Neutrophil (primary cell): ENCODE data around the gene OTUD5.

Source experiments
- H3K27ac ChIP-seq: fragments of 200-600 bp; sonication (generic); 2 replicates; pipeline ENCODE4 v1.5.1; 2016; ENCODE audit warnings: mild to moderate bottlenecking, moderate library complexity
- H3K27me3 ChIP-seq: fragments of 200-600 bp; sonication (generic); 2 replicates; pipeline ENCODE4 v1.6.0; 2016; ENCODE audit warnings: mild to moderate bottlenecking
- H3K36me3 ChIP-seq: fragments of 200-600 bp; sonication (generic); 2 replicates; pipeline ENCODE4 v1.5.1; 2017
- H3K4me1 ChIP-seq, 2 experiments: fragments of 200-600 bp in 1 of 2; sonication (generic) in 1 of 2; 1 replicate in 1 of 2; 2 replicates in 1 of 2; pipeline versions ENCODE4 v1.5.1 to v1.6.1; 2013 to 2016; ENCODE audit warnings: low read depth in 1 of 2, low read length in 1 of 2, mild to moderate bottlenecking in 1 of 2, moderate library complexity in 1 of 2; ENCODE audit not compliant: control insufficient read depth in 1 of 2, insufficient read depth in 1 of 2
- H3K4me3 ChIP-seq, 2 experiments: fragments of 200-600 bp in 1 of 2; sonication (generic) in 1 of 2; 1 replicate in 1 of 2; 2 replicates in 1 of 2; pipeline ENCODE4 v1.5.1; 2013 to 2016; ENCODE audit warnings: low read depth in 1 of 2, low read length in 1 of 2, mild to moderate bottlenecking in 1 of 2, moderate library complexity in 1 of 2
- H3K9me3 ChIP-seq: fragments of 200-600 bp; sonication (generic); 2 replicates; pipeline ENCODE4 v1.5.1; 2016
- TF ChIP-seq, protein P1 (sequence below): fragments of 200-600 bp; sonication (generic); IDR thresholded peaks from 2 replicates; pipeline ENCODE4 v1.5.1; 2016; ENCODE audit warnings: antibody characterized with exemption

Gene OTUD5

DNA sequence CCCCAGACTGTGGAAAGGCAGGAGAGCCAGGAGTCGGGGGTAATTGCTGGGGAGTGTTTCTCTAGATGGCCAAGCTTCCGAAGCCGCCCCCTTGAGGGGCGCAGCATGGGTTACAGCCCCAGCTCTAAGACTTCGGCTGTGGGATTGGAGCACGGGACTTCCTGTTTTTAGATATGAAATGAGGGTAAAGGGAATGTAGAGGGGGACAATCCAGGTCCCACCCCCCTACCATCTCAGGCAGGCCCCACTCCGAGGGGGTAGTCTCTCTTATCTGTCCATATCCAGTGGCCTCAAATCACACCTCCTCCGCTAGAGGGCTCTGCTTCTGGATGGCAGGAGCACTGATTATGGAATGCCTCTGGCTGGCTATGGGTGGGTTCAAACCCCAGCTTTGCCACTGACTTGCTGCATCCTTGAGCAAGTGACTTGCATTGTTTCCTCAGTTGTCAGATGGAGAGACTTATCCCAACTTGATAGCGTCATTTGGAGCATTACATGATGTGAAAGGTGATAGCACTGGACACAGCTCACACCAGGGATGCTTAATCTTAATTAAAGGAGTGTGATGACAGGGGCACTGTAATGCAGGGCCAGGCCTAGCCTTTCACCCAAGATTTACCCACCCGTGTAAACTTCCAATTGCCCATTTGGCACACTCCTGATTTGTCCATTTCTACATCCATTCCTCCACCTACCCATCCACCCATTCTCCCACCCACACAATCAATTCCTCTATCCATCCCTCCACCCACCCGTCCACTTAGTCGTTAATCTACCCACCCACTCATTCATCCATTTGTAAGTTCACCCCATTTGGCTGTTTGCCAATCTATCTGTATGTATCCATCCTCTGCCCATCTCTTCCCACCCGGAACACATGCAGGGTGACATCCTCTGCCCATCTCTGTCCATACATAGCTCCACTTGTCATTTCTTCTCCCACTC lies 15.1 kb upstream of the OTUD5 start:
- no peak overlapping the region for H3K27ac ChIP-seq
- no peaks in the 10 kb centered on the region for H3K9me3 ChIP-seq
- TF ChIP-seq, protein P1, sequence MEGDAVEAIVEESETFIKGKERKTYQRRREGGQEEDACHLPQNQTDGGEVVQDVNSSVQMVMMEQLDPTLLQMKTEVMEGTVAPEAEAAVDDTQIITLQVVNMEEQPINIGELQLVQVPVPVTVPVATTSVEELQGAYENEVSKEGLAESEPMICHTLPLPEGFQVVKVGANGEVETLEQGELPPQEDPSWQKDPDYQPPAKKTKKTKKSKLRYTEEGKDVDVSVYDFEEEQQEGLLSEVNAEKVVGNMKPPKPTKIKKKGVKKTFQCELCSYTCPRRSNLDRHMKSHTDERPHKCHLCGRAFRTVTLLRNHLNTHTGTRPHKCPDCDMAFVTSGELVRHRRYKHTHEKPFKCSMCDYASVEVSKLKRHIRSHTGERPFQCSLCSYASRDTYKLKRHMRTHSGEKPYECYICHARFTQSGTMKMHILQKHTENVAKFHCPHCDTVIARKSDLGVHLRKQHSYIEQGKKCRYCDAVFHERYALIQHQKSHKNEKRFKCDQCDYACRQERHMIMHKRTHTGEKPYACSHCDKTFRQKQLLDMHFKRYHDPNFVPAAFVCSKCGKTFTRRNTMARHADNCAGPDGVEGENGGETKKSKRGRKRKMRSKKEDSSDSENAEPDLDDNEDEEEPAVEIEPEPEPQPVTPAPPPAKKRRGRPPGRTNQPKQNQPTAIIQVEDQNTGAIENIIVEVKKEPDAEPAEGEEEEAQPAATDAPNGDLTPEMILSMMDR, result peak; percentile 44
- H3K4me1 ChIP-seq, result peaks cover 4 to 6% of the 10 kb centered on the region in 2 experiments
- H3K4me3 ChIP-seq, result no peak overlapping the region
- peaks cover 37% of the 10 kb centered on the region for H3K36me3 ChIP-seq
- H3K27me3 ChIP-seq, result peaks cover 15% of the 10 kb centered on the region

DNA sequence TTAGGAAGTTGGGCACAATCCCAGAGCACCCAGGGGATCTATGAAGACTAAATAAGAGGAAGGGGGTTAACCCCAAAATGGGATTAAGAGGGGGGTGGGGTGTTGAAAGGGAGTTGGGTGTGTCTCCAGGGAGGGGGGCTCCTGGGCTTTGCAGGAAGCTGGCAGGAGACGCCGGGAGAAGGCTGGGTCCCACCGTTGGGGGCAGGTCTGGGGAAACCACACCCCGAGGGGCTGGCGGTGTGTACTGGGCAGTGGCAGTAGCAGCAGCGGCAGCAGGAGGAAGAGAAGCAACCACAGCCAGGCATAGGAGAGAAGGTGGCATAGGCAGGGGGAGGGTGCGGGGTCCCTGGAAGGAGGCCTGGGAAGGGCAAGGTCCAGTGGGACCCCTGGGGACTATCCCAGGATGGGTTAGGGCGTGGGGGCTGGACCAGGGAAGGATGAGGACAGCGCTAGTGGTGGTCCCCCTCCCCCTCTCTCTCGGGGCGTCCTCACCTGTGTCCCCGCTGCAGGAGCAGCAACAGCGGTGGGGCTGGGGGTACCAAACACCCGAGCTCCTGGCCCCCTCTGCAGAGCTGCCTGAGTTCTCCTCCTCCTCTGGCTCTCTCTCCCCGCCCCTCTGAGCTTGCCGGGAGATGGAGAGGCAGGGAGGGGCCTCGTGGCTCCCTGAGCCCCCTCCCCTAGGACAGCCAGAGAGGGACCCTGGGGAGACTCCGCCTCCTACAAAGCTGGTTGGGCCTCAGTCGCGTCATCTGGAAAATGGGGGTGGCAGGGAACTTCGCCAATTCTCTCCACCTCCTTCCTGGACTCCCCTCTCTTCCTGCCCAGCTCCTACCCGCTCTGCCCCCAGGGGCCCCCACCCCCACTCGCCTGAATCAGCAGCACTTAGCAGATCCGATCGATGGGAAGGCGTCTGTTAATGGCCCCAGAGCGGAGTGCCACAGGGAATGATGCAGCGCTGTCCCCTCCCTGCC lies 14.1 kb upstream of the OTUD5 start, which contains the start of gene KCND1:
KCND1 (minus strand) TSS at position 596 of the 971 bp plus-strand sequence. CDS start 1,573 bp downstream, outside the sequence.
- Histone ChIP-seq H3K9me3 (no peaks in the 10 kb centered on the region), H3K27me3 (peaks cover 15% of the 10 kb centered on the region), H3K4me3 (no peak within 1 kb of the TSS), H3K36me3 (peaks cover 27% of the 10 kb centered on the region), H3K4me1 (peaks cover 4 to 6% of the 10 kb centered on the region in 2 experiments), H3K27ac (no peak within 1 kb of the TSS)
- TF ChIP-seq, protein P1, result no peak

DNA sequence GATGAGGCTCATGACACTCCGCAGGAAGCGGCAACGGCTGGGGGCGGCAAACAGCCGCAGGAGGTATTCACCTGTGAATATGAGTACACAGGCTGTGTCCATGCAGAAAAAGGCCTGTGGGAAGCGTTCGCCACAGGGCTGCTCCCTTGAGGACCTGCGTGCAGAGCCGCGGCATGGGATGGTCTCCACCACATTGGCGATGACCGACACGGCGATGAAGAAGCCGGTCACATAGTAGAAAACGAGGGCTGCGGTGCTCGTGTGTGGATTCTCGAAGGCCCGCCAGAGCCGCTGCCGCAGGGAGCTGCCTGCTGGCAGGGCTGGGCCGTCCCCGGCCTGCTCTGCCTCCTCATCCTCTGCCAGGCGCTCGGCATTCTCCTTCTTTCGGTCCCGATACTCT lies 12.1 kb upstream of the OTUD5 start:
- Histone ChIP-seq H3K4me3 (no peak overlapping the region), H3K36me3 (peaks cover 11% of the 10 kb centered on the region), H3K4me1 (peaks cover 4 to 6% of the 10 kb centered on the region in 2 experiments), H3K27me3 (peaks cover 15% of the 10 kb centered on the region), H3K9me3 (no peaks in the 10 kb centered on the region), H3K27ac (no peak overlapping the region)
- TF ChIP-seq, protein P1, result no peak

DNA sequence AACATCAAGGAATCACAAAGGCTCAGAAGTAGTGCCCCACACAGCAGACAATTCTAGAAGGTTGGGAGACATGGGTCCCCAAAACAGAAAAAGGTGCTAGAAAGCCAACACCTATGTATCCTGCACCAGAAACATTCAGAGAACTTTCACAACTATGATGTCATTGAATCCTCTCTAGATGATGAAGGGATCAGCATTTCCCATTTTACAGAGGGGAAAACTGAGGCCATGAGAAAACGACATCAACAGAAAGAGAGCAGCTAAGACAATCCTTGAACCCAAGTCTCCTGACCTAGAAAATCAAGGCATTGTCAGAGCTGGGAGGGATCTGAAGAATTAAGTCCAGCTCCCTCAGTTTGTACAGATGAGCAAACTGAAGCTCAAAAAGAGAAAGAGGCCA lies 11.0 kb upstream of the OTUD5 start:
- H3K36me3 ChIP-seq, result peaks cover 4% of the 10 kb centered on the region
- TF ChIP-seq, protein P1, result no peak
- H3K27me3 ChIP-seq, result peaks cover 15% of the 10 kb centered on the region
- peaks cover 4 to 10% of the 10 kb centered on the region in 2 experiments for H3K4me1 ChIP-seq
- no peak overlapping the region for H3K27ac ChIP-seq
- H3K9me3 ChIP-seq, result no peaks in the 10 kb centered on the region
- no peak overlapping the region for H3K4me3 ChIP-seq

DNA sequence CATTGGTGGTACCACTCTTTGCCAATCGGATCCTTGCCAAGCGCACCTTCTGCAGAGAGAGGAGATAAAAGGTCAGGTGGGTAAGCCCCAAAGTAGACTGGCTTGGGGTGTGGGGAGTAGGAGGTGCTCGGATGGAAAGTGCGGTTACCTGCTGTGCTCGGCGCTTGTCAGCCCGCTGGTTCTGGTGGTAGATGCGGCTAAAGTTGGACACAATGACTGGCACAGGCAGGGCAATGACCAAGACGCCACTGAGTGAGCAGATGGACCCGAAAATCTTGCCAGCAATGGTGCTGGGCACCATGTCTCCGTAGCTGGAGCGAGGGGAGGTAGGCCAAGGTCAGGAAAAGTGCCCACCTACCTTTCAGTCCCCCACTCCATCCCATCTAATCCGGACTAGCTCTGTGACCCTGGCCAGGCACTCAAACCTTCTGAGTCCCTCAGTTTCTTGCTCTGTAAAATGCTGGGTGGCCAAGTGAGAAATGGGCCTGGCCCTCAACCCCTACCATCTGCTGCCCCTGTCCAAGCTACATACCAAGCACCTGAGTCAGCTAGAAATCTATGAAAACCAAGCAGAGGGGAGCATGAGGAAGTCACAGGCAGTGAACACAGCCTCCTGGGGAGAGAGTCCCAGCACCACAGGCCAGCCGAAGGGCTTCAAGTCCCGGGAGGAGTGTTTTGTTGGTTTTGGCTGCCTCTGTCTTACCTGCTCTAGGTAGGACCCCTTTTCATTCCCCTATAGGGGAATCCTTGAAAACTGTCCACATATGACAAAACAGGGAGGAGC lies 9.6 kb upstream of the OTUD5 start:
- Histone ChIP-seq H3K36me3 (peaks cover 4% of the 10 kb centered on the region), H3K27me3 (peaks cover 14% of the 10 kb centered on the region), H3K27ac (no peak overlapping the region), H3K4me1 (peaks cover 0 to 15% of the 10 kb centered on the region in 2 experiments), H3K9me3 (no peaks in the 10 kb centered on the region), H3K4me3 (no peak overlapping the region)
- TF ChIP-seq, protein P1, result no peak
